NCI-H2029 (cell line): ENCODE measurements around the gene P2RX7.
A peak's percentile ranks its signal among the peaks of the same experiment; 100 is the strongest.

Source experiments
- DNase-seq: peaks from one replicate; lab custom pipeline; 2025; lab: John Stamatoyannopoulos, UW

Gene P2RX7

DNA sequence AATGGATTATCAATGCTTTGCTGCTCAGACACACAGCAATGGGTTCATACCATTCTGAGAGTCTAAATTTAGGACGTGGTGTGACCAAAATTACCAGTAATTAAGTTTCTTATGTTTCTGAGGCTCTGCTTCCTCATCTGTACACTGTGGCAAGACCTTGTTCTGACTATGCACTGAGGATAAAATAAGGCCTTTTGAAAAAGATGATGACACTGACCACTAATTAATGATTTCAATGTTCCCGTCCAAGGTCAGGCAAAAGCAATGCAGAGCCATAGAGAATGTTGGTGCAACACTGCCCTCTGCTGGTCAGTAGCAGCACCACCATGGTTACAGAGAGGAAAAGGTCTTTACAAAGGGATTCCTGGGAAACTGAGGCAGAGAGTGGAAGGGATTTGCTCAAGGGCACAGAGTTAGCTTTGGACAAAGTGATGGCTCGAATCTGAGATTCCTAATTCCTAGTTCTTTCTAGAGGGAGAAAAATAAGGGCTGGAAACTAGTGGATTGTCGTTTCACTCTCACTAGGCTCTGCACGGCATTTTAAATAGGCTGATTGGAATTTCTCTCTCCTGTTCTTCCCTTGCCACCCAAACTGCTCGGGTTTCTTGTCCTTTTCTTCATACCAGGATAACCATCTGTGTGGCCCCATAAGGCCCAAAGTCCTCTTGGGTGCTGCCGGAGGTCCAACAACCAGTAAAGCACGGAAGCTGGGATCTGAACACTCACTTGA, 22.3 kb upstream of the P2RX7 start:
- peak; percentile 49 for DNase-seq

DNA sequence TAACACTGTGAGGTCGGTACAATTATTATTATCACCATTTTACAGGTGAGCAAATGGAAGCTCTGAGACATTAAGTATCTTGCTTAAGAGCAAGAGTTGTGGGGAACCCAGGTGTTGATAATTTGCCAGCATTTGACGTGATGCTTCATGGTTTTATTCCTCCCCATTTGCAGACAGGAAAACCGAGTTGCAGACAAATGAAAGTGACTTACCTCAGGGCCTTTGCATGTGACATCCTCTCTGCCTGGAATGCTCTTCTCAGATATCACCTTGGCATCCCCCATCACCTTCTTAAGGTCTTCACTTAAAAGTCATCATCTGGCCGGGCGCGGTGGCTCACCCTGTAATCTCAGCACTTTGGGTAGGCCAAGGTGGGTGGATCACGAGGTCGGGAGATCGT, 21.0 kb upstream of the P2RX7 start:
- no peak for DNase-seq

DNA sequence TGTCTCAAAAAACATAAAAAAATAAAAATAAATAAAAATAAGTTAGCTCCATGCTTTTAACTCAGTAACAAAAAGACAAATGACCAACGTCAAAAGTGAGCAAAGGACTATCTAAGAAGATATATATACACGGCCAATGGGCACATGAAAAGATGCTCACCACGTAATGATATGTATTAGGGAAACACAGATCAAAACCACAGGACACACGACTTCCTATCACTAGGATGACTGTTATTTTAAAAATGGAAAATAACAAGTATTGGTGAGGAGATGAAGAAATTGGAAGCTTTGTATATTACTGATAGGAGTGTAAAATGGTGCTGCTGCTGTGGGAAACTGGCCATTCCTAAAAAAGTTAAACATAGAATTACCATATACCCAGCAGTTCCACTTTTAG, 20.2 kb upstream of the P2RX7 start:
- DNase-seq, result no peak

DNA sequence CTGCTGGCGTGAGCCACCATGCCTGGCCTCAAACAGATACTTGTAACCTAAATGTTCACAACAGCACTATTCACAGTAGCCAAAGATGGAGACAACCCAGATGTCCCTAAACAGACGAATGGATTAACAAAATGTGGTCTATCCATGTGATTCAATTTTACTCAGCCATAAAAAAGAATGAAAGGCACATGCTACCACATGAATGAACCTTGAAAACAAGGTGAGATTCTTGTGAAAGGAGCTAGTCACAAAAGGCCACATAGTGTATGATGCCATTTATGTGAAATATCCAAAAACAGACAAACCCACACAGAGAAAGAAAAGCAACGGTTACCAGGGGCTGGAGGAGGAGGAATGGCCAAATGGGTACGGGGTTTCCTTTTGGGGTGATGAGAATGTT, 19.6 kb upstream of the P2RX7 start:
- DNase-seq, result no peak

DNA sequence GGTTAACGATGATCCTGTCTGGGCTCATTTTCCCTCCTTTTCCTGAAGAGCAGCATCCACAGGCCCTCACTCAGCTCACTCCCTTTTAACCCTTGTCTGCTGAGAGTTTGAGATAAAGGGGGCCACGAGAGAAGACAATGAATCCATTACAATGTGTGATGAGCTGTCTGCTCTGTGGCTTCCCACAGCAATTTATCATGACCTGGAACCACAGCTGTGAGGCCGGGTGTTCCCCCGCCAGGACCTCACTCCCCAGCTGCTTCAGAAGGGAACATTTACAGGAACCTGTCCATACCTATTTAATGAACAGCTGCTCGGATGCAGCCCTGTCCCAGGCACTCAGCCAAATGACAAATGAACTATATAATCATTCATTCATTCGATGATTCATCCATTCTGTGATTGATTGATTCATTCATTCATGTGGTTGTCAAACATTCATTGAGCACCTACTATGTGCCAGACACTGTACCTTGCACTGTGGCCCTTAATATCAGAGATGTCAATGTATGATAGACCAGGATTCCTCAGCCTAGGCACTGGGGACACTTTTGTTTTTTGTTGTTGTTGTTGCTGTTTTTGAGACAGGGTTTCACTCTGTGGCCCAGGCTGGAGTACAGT, 18.5 kb upstream of the P2RX7 start:
- DNase-seq, result no peak

DNA sequence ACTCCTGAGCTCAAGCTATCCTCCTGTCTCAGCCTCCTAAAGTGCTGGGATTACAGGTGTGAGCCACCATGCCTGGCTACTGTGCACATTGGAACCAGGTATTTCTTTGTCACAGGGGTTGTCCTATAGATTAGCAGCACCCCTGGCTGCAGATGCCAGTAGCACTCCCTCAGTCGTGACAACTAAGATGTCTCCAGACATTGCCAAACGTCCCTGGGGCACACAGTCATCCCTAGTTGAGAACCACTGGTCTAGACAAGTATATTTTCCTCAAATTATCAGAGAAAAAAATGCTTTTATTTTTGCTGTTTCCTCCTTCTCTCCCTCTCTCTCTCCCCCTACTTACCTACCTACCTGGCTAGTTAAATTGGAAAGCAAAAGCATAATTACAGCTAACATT, 17.9 kb upstream of the P2RX7 start:
- DNase-seq, result no peak

DNA sequence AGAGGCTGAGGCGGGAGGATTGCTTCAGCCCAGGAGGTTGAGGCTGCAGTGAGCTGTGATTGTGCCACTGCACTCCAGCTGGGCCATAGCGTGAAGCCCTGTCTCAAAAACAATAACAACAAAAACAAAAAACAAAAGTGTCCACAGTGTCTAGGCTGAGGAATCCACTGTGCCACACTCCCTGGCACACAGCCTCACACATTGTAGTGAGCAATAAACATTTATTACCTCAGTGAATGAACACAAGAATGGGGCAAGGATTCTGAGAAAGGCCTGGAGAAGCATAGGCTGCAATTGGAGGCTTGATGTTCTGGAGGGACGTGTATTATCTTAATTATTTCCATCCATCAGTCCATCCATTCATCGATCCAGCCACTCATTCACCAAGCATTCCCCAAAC, 17.1 kb upstream of the P2RX7 start:
- no peak for DNase-seq

DNA sequence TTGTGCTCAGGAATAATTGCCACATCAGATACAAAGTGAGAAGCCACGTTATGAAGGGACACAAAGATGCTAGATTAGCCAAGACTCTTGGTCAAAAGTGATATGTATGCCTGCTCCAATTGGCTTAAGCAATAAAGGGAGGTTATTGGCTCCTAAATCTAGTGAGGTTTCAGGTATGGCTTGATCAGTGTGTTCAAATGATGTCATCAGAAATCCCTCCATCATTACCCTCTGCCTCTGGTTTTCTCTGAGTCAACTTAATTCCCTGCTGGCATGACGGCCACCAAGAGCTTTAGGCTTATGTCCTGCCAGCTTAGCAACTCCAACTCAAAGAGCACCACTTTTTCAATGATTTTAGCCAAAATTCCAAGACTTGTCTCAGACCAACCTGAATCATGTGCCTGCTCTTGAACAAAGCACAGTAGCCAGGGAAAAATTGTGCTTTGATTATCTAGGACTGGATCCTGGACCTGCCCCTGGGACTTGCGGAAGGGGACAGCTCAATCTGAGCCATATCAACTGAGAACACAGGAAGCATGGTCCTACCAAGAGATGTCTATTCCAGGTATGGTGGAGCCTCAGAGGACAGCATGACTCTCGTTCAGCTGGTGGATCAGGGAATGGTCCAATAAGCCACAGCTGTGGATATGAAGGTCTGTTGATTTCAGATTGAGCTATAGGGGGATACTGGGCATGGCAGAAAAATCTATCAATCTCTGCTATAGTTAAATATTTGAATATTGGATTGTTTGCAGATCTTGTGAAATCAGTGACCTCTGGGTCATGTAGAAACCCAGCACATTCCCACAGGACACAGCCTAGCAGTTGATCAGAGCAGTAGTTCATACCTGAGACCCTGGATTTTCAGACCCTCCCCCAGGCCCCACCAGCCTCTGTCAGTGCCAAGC, 16.1 kb upstream of the P2RX7 start:
- DNase-seq, result no peak

DNA sequence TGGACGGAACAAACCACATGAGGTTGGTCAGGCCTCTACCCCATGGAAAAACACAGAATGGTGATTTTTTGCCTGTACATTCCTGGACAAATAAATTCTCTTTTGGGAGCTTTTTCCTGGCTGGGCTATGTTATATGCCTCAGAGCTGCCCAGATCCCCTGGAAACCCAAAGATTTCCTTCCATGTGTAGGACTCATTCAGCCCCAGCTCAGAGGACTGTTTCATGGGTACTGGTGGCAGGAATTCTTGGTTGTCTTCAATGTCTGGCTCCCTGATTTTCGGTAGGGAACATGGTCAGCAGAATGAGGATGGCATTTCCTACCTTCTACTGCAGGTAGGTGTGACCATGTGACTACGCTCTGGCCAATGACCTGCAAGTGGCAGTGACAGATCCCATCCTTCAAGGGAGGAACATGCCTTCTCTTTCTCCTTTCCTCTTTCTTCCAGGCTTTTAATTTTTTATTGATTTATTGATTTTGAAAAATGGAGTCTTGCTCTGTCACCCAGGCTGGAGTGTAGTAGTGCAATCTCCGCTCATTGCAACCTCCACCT, 15.4 kb upstream of the P2RX7 start:
- DNase-seq, result no peak

DNA sequence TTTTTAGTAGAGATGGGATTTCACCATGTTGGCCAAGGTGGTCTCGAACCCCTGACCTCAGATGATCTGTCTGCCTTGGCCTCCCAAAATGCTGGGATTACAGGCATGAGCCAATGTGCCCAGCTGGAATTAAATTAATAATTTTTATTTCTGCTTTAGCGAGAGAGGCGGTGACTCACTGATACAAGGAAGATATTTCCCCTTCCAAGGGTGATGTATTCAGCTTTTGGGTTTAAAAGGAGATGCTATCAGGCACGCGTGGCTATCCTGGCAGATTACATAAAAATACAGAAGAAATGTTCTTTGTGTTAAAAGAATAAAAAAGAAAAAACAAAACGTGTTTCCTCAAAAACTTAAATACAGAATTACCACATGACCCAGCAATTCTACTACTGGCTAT, 12.4 kb upstream of the P2RX7 start:
- DNase-seq, result no peak

DNA sequence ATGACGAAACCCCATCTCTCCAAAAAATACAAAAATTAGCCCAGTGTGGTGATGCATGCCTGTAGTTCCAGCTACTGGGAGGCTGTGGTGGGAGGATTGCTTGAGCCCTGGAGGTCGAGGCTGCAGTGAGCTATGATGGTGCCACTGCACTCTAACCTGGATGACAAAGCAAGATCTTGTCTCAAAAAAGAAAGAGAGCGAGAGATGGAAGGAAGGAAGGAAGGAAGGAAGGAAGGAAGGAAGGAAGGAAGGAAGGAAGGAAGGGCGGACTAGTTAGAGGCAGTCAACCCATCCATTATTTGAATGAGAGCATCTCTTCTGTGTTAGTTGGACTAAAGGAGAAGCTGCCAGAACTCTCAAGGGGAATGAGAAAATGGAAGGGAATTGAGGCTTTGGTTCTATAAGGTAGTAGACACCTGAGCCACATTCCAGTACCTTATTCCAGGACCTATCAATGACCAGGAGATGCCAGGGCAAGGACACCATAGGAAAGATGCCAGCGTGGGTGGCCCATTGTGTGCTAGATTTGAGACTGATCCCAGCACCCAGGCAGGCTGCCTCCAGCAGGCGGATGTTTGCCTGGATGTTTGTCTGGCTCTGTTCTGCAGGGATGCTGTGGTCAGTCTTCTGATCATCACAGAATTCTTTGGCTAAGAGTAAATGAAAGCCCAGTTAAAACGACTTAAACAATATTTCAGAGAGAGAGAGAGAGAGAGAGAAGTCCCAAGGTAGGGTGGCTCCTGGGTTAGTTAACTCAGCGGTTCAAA, 11.5 kb upstream of the P2RX7 start:
- DNase-seq, result no peak

DNA sequence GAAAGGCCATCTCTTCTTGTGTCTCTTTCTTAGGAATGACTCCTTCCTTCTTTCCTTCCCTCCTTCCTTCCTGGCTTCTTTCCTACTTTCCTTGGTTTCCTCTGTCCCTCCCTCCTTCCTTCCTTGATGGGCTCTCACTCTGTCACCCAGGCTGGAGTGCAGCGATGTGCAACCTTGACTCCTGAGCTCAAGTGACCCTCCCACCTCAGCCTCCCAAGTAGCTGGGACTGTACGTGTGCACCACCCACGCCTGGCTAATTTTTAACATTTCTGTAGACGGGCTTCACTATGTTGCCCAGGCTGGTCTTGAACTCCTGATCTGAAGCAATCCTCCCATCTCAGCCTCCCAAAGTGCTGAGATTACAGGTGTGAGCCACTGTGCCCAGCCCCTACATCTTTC, 10.9 kb upstream of the P2RX7 start:
- DNase-seq, result no peak

DNA sequence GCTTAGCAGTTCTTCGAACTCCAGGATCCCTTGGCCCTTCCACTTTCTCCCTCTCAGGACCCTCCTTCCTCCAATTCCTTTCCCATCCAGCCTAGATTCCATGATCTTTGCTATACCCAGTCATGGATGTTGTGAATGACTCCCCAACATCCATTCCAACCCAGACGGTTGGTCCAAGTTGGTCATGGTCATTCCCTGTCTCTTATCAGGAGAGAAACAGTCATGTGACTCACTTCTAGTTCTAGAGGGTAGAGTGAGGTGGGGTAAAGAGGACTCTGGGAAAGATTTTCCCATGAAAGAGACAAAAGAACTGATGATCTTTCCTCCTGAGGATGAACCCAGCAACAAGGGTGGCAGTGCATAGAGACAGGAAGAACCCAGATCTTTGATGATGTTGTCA, 9.2 kb upstream of the P2RX7 start:
- no peak for DNase-seq

DNA sequence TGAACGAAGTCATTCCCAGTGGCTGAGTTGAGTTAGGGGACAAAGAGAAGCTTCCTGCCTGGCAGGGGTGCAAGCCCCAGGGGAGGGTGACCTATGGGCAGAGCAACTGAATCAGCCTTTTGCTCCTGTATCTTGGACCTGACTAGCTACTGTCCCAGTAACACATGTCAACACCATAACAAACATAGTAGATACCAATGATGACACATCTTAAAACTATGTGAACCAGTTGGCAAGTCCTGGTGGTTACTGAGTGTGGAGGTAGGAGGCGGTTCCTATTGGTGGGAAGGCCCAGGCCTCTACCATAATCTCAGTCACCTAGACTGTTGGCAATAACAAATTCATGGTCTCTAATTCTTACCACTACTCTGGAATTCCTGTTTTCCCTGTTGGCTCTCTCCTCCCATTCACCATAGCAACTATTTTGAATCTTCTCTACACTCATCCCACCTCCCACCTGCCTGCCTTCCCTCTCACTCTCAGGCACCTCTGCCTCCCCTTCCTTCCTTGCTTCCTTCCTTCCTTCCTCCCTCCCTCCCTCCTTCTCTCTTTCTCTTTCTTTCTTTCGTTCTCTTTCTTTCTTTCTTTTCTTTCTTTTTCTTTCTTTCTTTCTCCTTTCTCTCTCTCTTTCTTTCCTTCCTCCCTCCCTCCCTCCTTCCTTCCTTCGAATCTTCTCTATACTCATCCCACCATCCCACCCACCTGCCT, 8.1 kb upstream of the P2RX7 start:
- DNase-seq, result no peak

DNA sequence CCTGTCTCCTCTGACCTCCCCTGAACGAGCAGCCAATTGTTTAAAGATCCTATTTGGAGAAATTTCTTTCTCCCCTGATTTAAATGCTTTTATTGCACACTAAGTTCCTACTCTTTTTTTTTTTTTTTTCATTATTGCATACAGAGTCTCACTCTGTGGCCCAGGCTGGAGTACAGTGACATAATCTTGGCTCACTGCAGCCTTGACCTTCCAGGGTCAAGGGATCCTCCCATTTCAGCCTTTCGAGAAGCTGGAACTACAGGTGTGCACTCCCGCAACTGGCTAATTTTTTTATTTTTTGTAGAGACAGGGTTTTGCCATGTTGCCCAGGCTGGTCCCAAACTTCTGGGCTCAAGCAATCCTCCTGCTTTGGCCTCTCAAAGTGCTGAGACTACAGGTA, 5.2 kb upstream of the P2RX7 start:
- no peak for DNase-seq

DNA sequence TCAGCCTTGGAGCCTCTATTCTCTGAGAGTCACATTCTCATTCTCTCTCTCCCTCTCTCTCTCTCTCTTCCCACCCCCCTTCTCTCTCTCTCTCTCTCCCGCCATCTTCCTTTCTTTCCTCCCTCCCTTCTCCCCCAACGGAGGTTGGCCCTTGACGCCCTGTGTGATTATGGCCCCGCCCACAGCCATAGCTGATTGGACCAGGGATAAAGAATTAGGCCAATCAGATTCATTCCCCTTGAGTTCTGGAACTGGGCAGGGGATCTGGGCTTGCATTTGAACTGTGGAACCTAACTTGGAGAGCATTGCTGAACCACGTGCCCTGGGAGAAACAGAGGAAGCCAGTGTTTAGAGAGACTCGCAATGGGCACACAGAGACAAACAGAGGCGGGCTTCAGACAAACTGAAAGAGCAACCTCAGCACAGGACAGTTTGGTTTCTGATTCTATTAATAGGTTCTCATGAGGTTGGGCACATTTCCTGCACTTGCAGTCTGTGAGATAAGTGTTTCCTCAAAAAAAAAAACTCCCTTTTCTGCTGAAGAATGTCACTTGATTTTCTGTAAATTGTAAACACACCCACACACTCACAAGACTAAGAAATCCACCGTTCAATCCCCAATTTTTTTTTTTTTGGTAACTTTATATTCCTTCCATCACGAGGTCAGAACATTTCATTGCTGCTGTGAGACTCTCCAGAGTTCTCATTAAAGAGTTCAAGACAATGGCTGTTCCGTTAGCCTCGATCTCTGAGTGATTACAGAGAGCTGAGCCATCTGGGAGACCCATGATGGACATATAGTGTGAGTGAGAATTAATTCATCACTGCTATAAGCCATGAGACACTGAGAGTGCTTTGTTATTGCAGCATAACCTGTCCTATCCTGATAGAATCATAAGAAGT, 3.5 kb upstream of the P2RX7 start:
- peak; percentile 86 for DNase-seq

DNA sequence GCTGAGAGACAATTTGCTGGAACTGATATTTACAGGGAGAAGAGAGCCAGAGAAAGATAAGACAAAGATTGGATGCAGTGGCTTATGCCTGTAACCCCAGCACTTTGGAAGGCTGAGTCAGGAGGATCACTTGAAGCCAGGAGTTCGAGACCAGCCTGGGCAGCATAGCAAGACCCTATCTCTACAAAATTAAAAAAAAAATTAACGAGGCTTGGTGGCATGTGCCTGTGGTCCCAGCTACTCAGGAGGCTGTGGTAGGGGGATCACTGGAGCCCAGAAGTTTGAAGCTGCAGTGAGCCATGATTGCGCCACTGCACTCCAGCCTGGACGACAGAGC, 2.9 kb upstream of the P2RX7 start:
- no peak for DNase-seq

DNA sequence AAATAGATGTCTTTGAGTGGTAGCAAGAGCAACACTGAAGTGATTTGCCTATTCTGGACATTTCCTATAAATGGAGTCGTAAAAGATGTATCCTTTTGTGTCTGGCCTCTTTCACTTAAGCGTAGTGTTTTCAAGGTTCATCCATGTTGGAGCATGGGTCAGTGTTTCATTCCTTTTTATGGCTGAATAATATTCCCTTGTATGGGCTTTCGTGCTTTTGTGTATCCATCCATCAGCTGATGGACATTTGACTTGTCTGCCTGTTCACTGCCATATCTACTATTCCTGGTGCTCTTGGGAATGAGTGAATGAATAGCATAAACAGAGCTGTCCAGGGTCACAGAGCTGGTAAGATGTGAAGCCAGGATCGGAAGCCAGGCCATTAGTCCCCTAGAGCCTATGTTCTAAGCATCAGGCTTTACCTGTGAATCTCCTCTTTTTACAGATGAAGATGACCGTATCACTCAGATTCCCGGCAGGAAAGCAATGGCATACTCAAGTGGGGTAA, 1.8 kb upstream of the P2RX7 start:
- no peak for DNase-seq

DNA sequence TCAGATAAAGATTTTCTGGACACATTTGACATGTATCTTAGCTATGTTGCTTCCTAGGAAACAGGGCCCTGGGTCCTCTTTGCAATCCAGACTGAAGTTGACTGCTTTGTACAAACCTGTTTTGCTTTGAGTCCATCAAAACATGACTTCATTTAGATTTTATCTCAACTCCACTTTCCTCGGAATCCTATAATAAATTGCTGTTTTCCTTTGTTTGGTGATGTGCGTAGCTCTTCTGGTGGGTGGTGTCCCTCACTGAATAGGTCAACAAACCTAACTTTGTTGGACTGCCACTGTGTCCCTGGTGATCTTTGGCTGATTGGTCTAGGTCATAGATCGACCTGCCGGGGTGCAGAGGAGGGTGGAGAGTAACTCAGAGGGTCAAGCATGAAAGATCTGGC, 735 bp upstream of the P2RX7 start:
- no peak for DNase-seq

DNA sequence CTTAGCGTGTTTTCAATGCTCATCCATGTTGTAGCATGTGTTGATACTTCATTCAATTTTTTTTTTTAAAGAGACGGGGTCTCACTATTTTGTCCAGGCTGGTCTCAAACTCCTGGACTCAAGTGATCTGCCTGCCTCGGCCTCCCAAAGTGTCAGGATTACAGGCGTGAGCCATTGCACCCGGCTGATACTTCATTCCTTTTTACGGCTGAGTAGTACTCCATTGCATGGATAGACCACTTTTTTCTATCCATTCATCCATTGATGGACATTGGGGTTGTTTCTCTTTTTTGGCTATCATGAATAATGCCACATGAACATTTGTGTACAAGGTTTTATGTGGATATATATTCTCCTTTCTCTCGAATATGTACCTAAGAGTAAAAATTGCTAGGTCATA, 1.2 kb downstream of the P2RX7 start:
- no peak for DNase-seq
